ENCODE results near the gene OCRL.

DNA sequence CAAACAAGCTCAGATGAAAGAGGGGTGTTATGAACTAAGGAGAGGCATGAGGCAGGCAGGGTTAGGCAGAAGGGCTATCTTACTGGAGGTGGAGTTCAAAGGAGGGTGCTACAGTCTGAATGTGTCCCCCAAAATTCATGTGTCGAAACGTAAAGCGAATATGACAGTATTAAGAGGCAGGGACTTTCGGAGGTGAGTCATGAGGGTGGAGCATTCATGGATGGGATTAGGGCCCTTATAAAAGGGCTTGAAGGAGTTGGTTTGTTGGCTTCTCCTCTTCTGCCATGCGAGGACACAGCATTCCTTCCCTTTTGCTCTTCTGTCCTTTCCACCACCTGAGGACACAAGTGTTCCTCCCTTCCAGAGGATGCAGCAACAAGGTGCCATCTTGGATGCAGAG, 91.8 kb downstream of the OCRL start:
- TF ChIP-seq CTCF (IDR thresholded peaks at IDR 0.05) = no peak
- TF ChIP-seq, protein P1, sequence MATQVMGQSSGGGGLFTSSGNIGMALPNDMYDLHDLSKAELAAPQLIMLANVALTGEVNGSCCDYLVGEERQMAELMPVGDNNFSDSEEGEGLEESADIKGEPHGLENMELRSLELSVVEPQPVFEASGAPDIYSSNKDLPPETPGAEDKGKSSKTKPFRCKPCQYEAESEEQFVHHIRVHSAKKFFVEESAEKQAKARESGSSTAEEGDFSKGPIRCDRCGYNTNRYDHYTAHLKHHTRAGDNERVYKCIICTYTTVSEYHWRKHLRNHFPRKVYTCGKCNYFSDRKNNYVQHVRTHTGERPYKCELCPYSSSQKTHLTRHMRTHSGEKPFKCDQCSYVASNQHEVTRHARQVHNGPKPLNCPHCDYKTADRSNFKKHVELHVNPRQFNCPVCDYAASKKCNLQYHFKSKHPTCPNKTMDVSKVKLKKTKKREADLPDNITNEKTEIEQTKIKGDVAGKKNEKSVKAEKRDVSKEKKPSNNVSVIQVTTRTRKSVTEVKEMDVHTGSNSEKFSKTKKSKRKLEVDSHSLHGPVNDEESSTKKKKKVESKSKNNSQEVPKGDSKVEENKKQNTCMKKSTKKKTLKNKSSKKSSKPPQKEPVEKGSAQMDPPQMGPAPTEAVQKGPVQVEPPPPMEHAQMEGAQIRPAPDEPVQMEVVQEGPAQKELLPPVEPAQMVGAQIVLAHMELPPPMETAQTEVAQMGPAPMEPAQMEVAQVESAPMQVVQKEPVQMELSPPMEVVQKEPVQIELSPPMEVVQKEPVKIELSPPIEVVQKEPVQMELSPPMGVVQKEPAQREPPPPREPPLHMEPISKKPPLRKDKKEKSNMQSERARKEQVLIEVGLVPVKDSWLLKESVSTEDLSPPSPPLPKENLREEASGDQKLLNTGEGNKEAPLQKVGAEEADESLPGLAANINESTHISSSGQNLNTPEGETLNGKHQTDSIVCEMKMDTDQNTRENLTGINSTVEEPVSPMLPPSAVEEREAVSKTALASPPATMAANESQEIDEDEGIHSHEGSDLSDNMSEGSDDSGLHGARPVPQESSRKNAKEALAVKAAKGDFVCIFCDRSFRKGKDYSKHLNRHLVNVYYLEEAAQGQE (IDR thresholded peaks at IDR 0.05; ENCODE audit: insufficient read depth in 1 of 2, low read depth in 2 of 2, low read length in 1 of 2) = no peak

Data from Panc1 (cell line).